OCI-LY3 (cell line): Measurements from ENCODE around the gene TDP1.

ENCODE experiments used
- H2AFZ ChIP-seq: fragments of 200-600, 300-600 bp; shearing (Covaris generic); 2 replicates; pipeline ENCODE4 v1.6.0; 2014; ENCODE audit warnings: antibody characterized with exemption, low read depth, low read length
- H3K27ac ChIP-seq: fragments of 200-600, 300-600 bp; sonication (generic); 2 replicates; pipeline ENCODE4 v1.5.1; 2014; ENCODE audit warnings: mild to moderate bottlenecking, low read length, moderate library complexity, mixed read lengths
- H3K27me3 ChIP-seq: fragments of 200-600, 300-600 bp; sonication (generic); 2 replicates; pipeline ENCODE4 v1.6.1; 2014; ENCODE audit warnings: low read depth, low read length, mixed read lengths
- H3K36me3 ChIP-seq: fragments of 200-600, 300-600 bp; sonication (generic); replicated peaks from 2 replicates; pipeline ENCODE3; 2014; ENCODE audit warnings: low read depth, low read length, mixed read lengths
- H3K4me1 ChIP-seq: fragments of 300-600, 200-600 bp; sonication (generic); 2 replicates; pipeline ENCODE4 v1.6.1; 2014; ENCODE audit warnings: low read length, mixed read lengths
- H3K4me2 ChIP-seq: fragments of 200-600, 300-600 bp; sonication (generic); 2 replicates; pipeline ENCODE4 v1.6.1; 2014; ENCODE audit warnings: low read length, mixed read lengths
- H3K4me3 ChIP-seq: fragments of 300-600, 200-600 bp; sonication (generic); 2 replicates; pipeline ENCODE4 v1.5.1; 2014; ENCODE audit warnings: antibody characterized with exemption, mild to moderate bottlenecking, low read length, moderate library complexity
- H3K79me2 ChIP-seq: fragments of 300-600, 200-600 bp; shearing (Covaris generic); 2 replicates; pipeline ENCODE4 v1.6.1; 2014; ENCODE audit warnings: mild to moderate bottlenecking, low read length, mixed read lengths
- H3K9ac ChIP-seq: fragments of 300-600, 200-600 bp; shearing (Covaris generic); 2 replicates; pipeline ENCODE4 v1.6.0; 2014; ENCODE audit warnings: mild to moderate bottlenecking, low read length, moderate library complexity
- H3K9me3 ChIP-seq: fragments of 200-600, 300-600 bp; shearing (Covaris generic); 2 replicates; pipeline ENCODE4 v1.6.1; 2014; ENCODE audit warnings: low read length, mixed read lengths; ENCODE audit not compliant: insufficient read depth
- H4K20me1 ChIP-seq: fragments of 200-600, 300-600 bp; sonication (generic); 2 replicates; pipeline ENCODE4 v1.6.1; 2016; ENCODE audit warnings: low read length, mixed read lengths; ENCODE audit not compliant: insufficient read depth
- EZH2phosphoT487 ChIP-seq: fragments of 200-600 bp; shearing (Covaris generic); IDR thresholded peaks from 2 replicates; pipeline ENCODE4 v1.6.1; 2018; ENCODE audit warnings: antibody characterized with exemption, mixed run types, low read depth
- TF ChIP-seq, protein P1 (sequence below): fragments of 200-600, 300-600 bp; sonication (generic); IDR thresholded peaks from 2 replicates; pipeline ENCODE4 v1.5.1; 2014; ENCODE audit warnings: antibody characterized with exemption, low read length, low read depth

The TDP1 gene

GRCh38 chr14:89957791-89958190 lies 2.1 kb downstream of the TDP1 start:
- TF ChIP-seq EZH2phosphoT487: no peak
- TF ChIP-seq, protein P1, sequence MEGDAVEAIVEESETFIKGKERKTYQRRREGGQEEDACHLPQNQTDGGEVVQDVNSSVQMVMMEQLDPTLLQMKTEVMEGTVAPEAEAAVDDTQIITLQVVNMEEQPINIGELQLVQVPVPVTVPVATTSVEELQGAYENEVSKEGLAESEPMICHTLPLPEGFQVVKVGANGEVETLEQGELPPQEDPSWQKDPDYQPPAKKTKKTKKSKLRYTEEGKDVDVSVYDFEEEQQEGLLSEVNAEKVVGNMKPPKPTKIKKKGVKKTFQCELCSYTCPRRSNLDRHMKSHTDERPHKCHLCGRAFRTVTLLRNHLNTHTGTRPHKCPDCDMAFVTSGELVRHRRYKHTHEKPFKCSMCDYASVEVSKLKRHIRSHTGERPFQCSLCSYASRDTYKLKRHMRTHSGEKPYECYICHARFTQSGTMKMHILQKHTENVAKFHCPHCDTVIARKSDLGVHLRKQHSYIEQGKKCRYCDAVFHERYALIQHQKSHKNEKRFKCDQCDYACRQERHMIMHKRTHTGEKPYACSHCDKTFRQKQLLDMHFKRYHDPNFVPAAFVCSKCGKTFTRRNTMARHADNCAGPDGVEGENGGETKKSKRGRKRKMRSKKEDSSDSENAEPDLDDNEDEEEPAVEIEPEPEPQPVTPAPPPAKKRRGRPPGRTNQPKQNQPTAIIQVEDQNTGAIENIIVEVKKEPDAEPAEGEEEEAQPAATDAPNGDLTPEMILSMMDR: no peak
- peaks cover 42% of the 10 kb centered on the region for H3K36me3 ChIP-seq
- no peak overlapping the region for H3K9ac ChIP-seq
- H4K20me1 ChIP-seq: 0 out of 2 replicates have a peak, but pooled peaks cover 15% of the 10 kb centered on the region
- H3K79me2 ChIP-seq: peaks cover 70% of the 10 kb centered on the region
- H3K9me3 ChIP-seq: no peaks in the 10 kb centered on the region
- H3K4me3 ChIP-seq: no peak overlapping the region
- no peak overlapping the region for H3K4me2 ChIP-seq
- H3K27me3 ChIP-seq: no peaks in the 10 kb centered on the region
- H2AFZ ChIP-seq: no peak overlapping the region
- no peak overlapping the region for H3K27ac ChIP-seq
- H3K4me1 ChIP-seq: peaks cover 14% of the 10 kb centered on the region

GRCh38 chr14:89958966-89959365 lies 3.2 kb downstream of the TDP1 start:
- H3K27ac ChIP-seq: no peak overlapping the region
- H3K36me3 ChIP-seq: peaks cover 54% of the 10 kb centered on the region
- H3K79me2 ChIP-seq: peaks cover 82% of the 10 kb centered on the region

GRCh38 chr14:89959853-89960445 lies 4.2 kb downstream of the TDP1 start:
- Histone ChIP-seq H3K4me1 (peaks cover 8% of the 10 kb centered on the region), H3K27ac (no peak overlapping the region), H3K9ac (no peak overlapping the region), H3K36me3 (peaks cover 64% of the 10 kb centered on the region), H2AFZ (no peak overlapping the region), H3K27me3 (no peaks in the 10 kb centered on the region), H3K79me2 (peaks cover 91% of the 10 kb centered on the region), H3K4me3 (no peak overlapping the region), H3K9me3 (no peaks in the 10 kb centered on the region), H4K20me1 (peaks cover 15% of the 10 kb centered on the region; the same call in 1 of the 2 replicates), H3K4me2 (no peak overlapping the region)
- no peak for TF ChIP-seq EZH2phosphoT487
- TF ChIP-seq, protein P1: no peak

More at GRCh38 chr14:89958966-89959365, 3.2 kb downstream of the TDP1 start:
- no peak for TF ChIP-seq EZH2phosphoT487
- TF ChIP-seq, protein P1: no peak
- Histone ChIP-seq H4K20me1 (0 out of 2 replicates have a peak, but pooled peaks cover 15% of the 10 kb centered on the region), H3K4me3 (no peak overlapping the region), H3K4me1 (peaks cover 8% of the 10 kb centered on the region), H3K4me2 (no peak overlapping the region), H3K27me3 (no peaks in the 10 kb centered on the region), H3K9me3 (no peaks in the 10 kb centered on the region), H3K9ac (no peak overlapping the region), H2AFZ (no peak overlapping the region)

- Histone ChIP-seq H3K4me2 (no peak overlapping the region), H2AFZ (no peak overlapping the region), H3K9me3 (no peaks in the 10 kb centered on the region), H3K4me3 (no peak overlapping the region), H3K79me2 (peaks cover 95% of the 10 kb centered on the region), H3K36me3 (peaks cover 73% of the 10 kb centered on the region), H4K20me1 (peaks cover 15% of the 10 kb centered on the region; the same call in 1 of the 2 replicates), H3K27ac (no peak overlapping the region), H3K4me1 (peaks cover 8% of the 10 kb centered on the region), H3K27me3 (no peaks in the 10 kb centered on the region), H3K9ac (no peak overlapping the region)
- TF ChIP-seq, protein P1: no peak
- TF ChIP-seq EZH2phosphoT487: no peak
Observed at GRCh38 chr14:89960914-89961313, 5.2 kb downstream of the TDP1 start.
